ENCODE data around the gene HIBADH.
"Not testable (repeated sequence)": the region's sequence is repeated elsewhere in the genome, so short reads cannot be mapped to it uniquely, and the experiment has no call there.

Gene HIBADH

DNA sequence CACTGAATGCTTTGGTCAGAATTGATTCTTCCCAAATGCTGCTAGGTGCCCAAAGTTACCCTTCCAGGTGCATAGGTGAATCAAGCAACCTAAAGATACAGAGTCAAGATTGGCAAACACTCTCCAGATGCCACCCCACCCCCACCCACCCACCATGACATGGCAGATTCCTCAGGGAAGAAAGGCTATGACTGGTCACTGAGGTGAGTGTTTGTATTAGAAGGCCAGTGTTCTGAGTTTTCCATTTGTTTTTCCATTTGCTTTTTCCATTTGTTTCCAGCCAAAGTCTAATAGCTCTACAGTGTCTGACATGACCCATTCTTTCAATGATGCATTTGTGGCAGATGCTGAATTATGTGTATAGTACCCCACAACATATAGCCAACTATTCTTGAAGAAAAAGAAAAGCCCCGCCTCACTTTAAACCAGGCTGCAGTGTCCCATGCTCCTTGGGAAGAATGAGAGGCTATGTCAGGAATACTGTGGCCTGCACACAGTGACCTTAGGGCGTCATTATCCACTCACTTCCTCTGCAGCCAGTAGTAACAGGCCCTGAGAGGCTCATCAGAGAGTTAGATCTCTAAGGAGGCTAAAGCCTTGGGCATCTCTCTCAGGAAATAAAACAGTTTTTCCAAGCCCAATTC, 16.1 kb upstream of the HIBADH start:
- no peak for DNase-seq (ENCODE audit: low read depth)

DNA sequence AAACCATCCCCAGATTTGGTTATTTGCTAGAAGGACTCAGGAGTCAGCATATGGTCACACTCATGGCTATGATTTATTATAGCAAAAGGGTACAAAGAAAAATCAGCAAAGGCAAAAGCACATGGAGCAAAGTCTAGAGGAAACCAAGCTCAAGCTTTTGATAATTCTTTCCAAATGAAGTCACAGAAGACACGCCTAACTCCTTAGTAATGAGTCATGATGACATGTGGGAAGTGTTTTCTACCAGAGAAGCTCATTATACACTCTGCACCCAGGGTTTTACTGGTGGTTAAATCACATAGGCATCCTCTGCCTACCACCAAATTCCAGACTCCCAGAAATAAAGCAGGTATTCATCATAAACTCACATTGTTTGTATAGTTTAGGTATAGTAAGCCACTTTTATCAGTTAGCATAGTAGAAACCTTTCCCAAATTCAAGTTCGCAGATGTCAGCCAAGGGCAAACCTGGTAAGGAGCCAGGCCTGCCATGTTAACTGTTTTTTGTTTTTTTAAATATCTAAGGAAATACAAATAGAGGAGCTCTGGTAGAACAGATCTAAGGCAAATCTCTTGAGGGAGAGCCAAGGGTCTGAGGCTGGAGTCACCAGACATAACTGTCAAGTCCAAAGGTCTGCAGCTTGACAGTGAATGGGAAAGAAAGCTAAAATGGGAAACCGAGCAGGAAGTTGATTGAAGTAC, 15.4 kb upstream of the HIBADH start:
- no peak for DNase-seq (ENCODE audit: low read depth)

DNA sequence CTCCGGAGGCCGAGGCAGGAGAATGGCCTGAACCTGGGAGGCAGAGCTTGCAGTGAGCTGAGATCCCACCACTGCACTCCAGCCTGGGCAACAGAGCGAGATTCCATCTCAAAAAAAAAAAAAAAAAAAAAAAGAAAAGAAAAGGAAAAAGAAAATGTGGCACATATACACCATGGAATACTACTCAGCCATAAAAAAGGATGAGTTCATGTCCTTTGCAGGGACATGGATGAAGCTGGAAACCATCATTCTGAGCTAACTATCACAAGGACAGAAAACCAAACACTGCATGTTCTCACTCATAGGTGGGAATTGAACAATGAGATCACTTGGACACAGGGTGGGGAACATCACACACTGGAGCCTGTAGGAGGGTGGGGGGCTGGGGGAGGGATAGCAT, 11.4 kb upstream of the HIBADH start:
- not testable (repeated sequence) for DNase-seq (ENCODE audit: low read depth)

DNA sequence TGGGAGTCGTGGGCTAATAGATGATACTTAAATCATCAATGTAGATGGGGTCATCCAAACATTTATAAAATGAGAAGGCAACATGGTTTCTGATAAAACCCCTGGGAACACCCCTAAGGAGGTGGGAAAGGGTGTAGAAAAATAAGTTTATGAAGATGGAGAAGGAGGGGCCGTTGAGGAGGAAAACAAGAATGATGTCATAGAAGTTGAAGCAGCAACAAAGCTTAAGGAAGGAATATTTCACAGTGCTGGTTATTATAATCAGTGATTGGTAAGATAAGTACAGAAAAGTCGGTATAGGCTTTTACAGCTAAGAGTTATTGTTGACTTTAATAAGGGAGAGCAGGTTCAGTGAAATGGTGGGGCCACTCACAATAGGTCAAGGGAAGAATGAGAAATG, 9.0 kb upstream of the HIBADH start:
- DNase-seq (ENCODE audit: low read depth) = no peak

DNA sequence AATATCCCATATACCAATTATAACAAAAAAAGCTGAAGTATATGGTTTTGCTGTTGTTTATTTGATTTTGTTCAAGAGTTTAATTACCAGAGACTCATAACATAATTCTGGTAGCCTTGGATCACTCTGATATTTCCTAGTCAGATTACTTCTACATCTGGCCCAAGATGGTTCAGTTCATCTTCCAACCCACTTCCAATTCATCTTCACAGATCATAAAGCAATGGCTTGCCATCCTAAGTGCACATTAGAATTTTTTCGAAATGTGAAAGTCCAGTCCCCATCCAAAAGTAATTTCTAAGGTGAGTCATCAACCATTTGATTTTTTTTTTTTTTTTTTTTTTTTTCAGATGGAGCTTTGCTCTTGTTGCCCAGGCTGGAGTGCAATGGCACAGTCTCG, 8.0 kb upstream of the HIBADH start:
- DNase-seq (ENCODE audit: low read depth) = no peak

DNA sequence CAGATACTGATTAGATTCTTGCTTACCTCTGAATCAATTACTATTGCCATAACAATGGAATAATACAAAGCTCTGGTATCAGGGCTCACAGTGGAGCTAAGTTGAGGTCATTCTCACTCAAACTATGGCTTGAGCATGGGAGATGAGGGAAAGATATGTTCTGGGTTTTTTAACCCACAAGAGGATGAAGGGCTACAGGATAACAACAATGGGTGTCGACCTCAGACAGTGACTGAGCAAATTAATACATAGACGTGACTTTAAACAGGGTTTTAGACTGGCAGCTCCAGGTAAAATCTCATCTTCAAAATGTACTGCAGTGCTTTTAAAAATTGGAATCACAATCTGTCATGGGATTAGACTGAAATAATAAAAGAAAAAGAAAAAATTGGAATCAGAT, 7.5 kb upstream of the HIBADH start:
- no peak for DNase-seq (ENCODE audit: low read depth)

DNA sequence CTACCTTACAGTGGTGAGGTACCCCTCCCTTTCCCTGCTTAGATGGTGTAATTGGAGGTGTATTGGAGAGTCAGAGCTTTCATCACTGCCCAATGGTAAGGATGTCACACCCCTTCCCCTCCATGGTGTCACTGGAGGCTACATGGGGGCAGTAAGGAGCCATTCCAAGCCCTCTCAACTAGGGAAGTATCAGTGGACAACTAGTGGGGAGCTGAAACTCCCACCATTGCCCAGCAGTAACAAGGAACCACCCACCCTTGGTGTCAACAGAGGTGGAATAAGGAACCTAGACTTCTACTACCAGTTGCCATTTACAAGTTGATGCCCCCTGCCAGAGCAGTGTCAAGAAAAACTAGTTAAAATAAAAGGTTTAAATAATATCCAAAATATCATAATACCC, 2.8 kb upstream of the HIBADH start:
- DNase-seq (ENCODE audit: low read depth) = no peak

DNA sequence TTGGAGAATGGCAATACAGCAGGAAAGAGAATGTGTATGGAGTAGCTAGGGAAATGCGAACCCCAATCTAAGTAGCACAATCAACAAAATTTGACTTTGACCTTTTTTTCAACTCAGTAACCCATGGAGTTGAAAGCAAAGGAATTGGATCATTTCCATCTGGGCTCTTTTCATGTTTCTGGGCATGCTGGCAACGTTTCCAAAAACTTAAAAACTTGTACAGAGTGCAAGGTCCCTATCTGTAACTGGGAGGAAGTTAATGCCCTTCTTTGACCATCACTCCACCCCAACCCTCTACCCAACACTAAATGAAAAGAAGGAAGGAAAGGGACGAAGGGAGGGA, 1.3 kb upstream of the HIBADH start:
- no peak for DNase-seq (ENCODE audit: low read depth)

DNA sequence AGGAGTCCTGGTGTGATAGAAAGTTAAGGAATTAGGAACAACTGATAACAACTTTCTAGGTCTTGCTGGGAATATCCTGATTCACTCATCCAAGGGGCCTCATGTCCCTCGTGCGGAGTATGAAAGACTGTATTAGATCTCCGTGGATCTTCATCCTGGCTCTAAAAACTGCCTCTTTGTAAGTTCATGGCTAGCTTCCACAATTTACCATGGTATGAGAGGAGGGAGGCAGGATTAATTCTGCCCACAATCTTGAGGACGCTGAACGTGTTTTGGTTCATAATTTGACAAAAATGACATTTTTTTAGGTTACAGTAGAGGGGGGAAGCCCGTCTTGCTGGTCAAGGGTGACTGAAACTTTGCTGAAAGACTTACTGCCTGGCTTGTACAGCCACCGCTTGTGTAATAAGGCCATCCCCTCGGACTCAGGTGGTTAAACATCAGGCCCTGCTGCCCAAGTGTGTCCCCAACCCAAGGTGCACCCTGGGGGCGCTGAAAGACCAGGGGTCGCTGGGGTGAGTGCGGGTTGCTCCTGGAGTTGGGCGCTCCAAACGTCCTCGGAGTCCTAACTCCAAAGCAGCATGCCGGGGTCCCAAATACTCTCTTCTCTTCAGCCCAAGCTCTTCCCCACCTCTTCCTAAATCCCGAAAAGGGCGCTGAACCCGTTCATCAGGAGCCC, 733 bp downstream of the HIBADH start:
- DNase-seq (ENCODE audit: low read depth) = no peak

DNA sequence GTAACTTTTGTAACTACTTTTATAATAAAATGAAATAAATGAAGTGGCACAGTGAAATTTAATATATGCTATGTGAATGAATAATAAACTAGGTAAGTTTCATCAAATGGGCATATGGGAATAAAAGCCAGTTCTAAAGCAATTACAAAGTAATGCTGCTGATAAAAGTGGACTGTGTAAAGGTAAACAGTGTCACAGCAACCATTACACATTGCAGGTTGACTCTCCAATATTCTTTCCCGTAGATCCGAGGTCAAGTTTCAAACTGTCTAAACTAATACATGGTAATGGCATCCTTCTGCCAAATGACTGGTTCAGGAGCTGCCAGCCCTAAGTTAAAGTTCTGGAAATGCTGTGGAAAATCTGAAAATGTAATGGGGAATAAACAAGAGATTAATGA, 6.0 kb downstream of the HIBADH start:
- no peak for DNase-seq (ENCODE audit: low read depth)

DNA sequence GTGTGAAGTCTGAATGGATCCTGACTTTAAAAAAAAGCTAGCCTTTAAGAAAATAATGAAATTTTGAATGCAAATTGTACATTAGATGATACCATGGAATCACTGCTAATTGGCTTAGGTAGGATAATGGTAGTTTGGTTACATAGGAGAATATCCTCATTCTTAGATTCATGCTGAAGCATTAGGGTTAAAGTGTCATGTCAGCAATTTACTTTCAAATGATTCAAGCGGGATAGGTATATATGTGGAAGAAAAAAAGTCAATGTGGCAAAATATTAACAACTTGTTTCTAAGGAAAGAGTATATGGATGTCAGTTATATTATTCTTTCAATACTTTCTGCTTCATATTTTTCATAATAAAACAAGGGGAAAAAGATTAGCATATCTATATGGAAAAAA, 7.5 kb downstream of the HIBADH start:
- no peak for DNase-seq (ENCODE audit: low read depth)

DNA sequence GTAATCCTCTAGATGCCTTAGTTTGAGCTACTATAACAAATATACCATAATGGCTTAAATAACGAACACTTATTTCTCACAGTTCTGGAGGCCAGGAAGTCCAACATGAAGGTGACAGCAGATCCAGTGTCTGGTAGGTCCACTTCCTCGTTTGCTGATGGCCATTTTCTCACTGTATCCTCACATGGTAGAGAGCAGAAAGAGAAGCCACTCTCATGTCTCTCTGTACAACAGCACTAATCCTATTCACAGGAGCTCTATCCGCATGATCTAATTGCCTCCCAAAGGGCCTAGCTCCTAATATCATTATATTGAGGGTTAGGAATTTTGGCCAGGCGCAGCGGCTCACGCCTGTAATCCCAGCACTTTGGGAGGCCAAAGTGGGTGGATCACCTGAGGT, 10.2 kb downstream of the HIBADH start:
- no peak for DNase-seq (ENCODE audit: low read depth)

DNA sequence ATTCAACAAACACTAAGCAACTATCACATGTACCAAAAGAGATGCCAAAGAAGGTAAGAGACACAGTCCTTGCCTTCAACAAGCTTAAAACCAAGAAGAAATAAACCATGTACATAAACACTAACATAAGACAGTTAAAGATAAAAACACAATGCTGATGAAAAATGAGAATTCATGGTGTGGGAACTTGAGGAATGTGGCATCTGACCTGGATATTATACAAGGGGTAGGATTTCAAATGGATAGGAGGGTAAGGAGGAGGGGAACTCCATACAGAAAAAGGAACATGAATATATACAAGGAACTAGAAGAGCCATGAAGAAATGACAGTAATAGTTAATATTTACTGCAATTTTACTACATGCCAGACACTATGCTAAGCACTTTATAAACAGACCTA, 11.0 kb downstream of the HIBADH start:
- no peak for DNase-seq (ENCODE audit: low read depth)

DNA sequence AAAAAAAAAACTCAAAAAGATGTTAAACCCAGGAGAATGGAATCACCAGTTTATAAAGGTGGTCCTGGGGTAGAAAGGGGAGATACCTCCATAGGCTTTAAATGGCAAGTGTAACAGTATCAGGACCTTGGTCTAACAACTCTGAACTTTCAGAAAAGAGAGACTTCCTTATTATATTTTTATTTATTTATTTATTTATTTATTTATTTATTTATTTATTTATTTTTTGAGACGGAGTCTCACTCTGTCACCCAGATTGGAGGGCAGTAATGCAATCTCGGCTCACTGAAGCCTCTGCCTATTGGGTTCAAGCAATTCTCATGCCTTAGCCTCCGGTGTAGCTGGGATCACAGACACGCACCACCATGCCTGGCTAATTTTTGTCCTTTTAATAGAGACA, 12.4 kb downstream of the HIBADH start:
- DNase-seq (ENCODE audit: low read depth) = no peak

DNA sequence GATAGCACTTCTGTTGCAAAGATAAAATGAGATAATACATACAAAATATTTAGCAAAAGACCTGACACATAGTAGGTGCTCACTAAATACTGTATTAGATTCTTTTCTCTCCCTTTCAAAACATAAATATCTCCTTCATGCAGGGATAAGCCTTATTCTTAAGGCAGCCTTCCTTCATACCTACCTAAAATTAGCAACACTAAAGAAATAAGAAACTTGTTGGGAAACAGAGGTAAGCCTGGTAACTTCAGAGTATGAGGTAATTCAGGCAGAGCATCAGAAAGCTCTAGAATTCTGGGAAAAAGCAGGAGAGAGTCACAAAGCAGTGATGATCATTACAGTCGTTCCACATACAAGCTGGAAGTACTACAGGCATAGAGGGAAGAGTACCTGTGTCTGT, 15.2 kb downstream of the HIBADH start:
- DNase-seq (ENCODE audit: low read depth) = no peak

DNA sequence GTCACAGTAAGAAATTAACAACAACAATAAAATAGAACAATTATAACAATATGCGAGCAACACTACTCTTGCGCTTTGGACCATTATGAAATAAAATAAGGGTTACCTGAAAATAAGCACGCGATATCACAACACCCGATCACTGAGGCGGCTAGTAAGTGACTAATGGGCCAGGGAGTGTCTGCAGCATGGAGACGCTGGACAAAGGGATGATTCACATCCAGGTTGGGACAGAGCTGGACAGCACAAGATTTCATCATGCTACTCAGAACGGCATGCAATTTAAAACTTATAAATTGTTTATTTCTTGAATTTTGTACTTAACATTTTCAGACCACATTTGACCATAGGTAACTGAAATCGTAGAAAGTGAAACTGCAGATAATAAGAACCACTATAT, 15.6 kb downstream of the HIBADH start:
- no peak for DNase-seq (ENCODE audit: low read depth)

DNA sequence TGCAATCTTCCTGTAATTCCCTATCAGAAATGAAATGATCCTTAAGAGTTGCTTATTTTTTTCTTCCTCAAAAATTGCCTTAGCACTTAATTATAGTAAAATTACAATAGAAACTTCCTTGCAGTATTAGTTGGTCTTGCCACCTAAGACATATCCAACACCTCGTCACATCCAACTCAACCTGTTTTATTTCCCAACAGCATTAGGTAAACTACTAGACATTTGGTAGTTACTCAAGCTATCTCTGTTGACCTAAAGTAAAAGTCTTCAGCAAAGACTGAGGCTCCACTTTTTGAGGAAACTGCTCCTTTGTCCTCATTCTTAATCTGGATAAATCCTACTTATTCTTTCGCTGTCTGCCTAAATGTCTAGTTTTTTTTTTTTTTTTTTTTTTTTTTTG, 20.4 kb downstream of the HIBADH start:
- DNase-seq (ENCODE audit: low read depth) = no peak

DNA sequence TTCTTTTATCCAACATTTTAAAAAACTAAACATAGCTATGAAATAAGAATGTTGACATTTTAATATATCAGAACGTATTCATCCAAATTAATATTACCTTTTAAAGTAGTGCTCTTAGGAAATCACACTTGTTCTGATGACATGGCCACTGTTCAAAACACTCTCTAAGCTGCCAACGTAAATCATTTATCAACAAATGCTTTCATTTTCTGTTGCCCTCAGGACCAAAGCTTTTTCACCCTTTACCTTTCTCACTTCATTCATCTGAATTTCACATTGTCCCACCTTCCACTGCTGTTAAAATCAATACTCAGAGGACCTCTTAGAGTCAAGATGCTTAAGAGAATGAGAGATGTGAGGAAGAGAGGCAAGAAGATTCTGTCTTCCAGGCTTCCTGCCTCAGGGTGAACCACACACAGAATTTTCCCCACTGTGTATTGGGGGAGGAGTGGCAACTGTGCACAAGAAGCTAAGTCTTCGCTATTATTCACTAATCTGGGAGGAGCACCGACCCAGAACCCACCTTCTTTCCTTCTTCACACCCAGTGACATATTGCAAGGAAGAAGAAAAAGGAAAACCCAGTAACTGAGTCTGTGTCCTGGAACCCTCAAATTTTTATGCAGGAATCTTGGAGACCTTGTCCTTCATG, 21.0 kb downstream of the HIBADH start:
- no peak for DNase-seq (ENCODE audit: low read depth)

DNA sequence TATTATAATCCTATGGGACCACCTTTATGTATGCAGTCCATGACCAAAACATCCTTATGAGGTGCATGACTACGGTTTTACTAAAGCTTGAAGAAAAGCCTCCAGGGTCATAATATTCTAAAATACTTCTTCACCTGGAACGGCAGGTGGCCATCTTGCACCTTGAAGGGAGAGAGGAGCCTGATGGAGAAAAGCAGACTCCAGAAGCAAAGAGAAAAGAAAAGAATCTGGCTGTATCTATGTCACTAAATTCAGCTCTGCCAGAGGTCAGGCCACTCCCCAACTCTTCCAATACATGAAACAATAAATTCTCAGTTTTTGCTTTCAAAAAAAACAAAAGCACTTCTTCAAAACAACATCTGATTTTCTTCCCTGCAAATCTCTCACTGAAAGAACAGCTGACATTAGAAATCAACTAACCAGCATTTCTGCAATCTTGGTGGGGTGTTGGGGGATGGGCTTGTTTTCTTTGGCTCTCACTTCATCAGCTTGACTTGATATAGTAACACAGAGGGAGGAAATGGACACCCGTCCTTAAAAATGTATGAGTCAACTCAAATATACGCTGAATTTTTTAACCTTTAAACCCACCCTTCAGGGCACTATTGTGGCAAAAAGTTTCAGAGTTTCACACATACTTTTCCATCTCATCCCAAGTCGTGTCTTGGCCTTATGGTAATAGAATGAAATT, 21.7 kb downstream of the HIBADH start:
- DNase-seq (ENCODE audit: low read depth) = no peak

DNA sequence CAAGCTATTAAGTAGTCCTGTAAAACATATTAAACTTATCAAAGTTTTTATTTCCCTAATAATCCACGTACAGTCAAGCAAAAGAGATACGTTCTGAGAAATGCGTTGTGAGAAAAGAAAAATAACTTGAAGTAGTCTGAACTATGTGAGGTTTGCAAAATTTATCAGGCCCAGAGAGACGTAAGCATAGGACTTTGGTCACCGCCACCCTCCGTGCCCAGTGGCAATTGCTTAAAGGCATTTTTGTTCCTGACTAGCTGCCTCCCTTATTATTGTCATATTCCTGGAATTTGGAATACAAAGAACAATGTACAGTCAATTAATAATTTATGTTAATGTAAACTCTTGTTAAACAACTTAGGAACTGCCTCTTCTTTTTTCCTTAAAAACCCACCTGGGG, 22.8 kb downstream of the HIBADH start:
- DNase-seq (ENCODE audit: low read depth) = no peak

DNA sequence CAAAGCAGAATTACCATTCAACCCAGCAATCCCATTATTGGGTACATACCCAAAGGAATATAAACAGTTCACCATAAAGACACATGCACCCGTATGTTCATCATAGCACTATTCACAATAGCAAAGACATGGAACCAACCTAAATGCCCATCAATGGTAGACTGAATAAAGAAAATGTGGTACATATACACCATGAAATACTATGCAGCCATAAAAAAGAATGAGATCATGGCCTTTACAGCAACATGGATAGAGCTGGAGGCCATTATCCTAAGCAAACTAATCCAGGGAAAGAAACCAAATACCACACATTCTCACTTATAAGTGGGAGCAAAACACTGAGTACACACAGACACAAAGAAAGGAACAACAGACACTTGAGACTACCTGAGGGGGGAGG, 23.6 kb downstream of the HIBADH start:
- not testable (repeated sequence) for DNase-seq (ENCODE audit: low read depth)

DNA sequence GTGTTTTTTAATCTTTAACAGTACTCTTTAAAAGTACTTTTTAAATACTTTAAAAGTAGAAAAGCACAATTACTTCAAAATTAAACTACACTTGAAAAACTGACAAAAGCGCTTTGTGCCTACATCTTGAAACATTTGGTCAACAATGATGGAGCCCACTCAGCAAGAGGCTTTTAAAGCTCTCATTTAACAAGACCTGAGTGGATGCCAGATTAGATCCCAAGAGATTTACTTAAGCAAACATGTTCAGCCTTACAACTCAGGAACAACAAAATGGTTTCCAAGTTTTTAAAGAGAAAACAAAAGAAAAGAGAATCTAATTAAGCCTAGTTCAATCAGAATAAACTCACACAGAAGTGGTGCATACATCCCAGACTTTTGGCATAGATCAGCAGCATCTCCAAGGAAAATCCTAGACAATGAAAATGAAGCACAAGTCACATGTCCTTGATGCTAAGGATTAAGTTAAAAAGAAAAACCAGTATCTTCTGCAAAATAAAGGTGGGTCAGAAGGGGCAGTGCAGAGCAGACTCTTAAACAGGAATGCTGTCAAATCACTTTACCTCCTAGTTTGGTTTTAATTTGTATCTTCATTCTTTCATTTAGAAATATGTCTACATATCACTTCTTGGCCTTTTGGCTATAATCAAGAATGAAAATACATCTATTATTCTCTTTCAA, 26.2 kb downstream of the HIBADH start:
- DNase-seq (ENCODE audit: low read depth) = no peak

Measured in activated T-cell treated with anti-CD3 and anti-CD28 coated beads for 1 hour (primary cell).